NCI-H1930 (cell line): Measurements from ENCODE around the gene RBM42.
"Not testable (repeated sequence)": the region's sequence is repeated elsewhere in the genome, so short reads cannot be mapped to it uniquely, and the experiment has no call there.

Experiments
- DNase-seq, 2 experiments: peaks; one replicate each; lab custom pipeline; 2025; lab: John Stamatoyannopoulos, UW

Gene RBM42

GRCh38 chr19:35654828-35655227, 26.0 kb downstream of the RBM42 start:
- DNase-seq: not testable (repeated sequence)

- DNase-seq: no peak
These were observed 26.8 kb downstream of the RBM42 start for GRCh38 chr19:35655600-35655999.

GRCh38 chr19:35656700-35657099, 27.9 kb downstream of the RBM42 start:
- no peak for DNase-seq

- no peak for DNase-seq
These were observed 29.3 kb downstream of the RBM42 start for GRCh38 chr19:35657904-35658700.

GRCh38 chr19:35661995-35662340, 33.1 kb downstream of the RBM42 start:
- no peak for DNase-seq

GRCh38 chr19:35663981-35664380, 35.1 kb downstream of the RBM42 start:
- no peak for DNase-seq

GRCh38 chr19:35665157-35665556, 36.3 kb downstream of the RBM42 start:
- no peak for DNase-seq

- no peak for DNase-seq
These were observed 36.8 kb downstream of the RBM42 start for GRCh38 chr19:35665604-35666003.

GRCh38 chr19:35666251-35666913, 37.5 kb downstream of the RBM42 start, which contains the start of gene UPK1A:
UPK1A (plus strand) TSS chr19:35666517; CDS start chr19:35666813, 296 bp downstream.
- no peak for DNase-seq

- no peak for DNase-seq
These were observed 40.7 kb downstream of the RBM42 start for GRCh38 chr19:35669566-35669965.

- no peak for DNase-seq
These were observed 41.1 kb downstream of the RBM42 start for GRCh38 chr19:35669974-35670373.

- DNase-seq: no peak
These were observed 41.9 kb downstream of the RBM42 start for GRCh38 chr19:35670686-35671085.

GRCh38 chr19:35671818-35672217, 43.0 kb downstream of the RBM42 start:
- DNase-seq: no peak

GRCh38 chr19:35673121-35673804, 44.4 kb downstream of the RBM42 start:
- DNase-seq: peak; percentile 32 to 65

- DNase-seq: no peak
These were observed 46.8 kb downstream of the RBM42 start for GRCh38 chr19:35675589-35676140.
